GM19240 (cell line): ENCODE results near the gene HAVCR2.

ENCODE experiments used
- DNase-seq: peaks from one replicate; pipeline ENCODE4 v3.0.0; 2011; ENCODE audit warnings: low spot score; ENCODE audit not compliant: insufficient read length

The HAVCR2 gene

GRCh38 chr5:157108976-157109375, at the start of gene HAVCR2:
HAVCR2 (minus strand) TSS chr5:157109044; CDS start chr5:157108983, 61 bp downstream.
- DNase-seq: no peak

- DNase-seq: no peak
Measured at GRCh38 chr5:157157293-157157891, 48.5 kb upstream of the HAVCR2 start.

GRCh38 chr5:157155297-157155696, 46.5 kb upstream of the HAVCR2 start:
- no peak for DNase-seq

- DNase-seq: no peak
Measured at GRCh38 chr5:157150995-157151394, 42.2 kb upstream of the HAVCR2 start.

GRCh38 chr5:157148734-157149615, 40.1 kb upstream of the HAVCR2 start:
- no peak for DNase-seq

GRCh38 chr5:157143127-157143971, 34.5 kb upstream of the HAVCR2 start:
- no peak for DNase-seq

- peak; percentile 88 for DNase-seq
Measured at GRCh38 chr5:157142317-157143126, 33.7 kb upstream of the HAVCR2 start, which contains the start of gene MED7. MED7 (minus strand) TSS chr5:157142865; CDS start chr5:157139431, 3,434 bp downstream.

GRCh38 chr5:157137691-157138090, 28.8 kb upstream of the HAVCR2 start:
- no peak for DNase-seq

GRCh38 chr5:157132281-157132612, 23.4 kb upstream of the HAVCR2 start:
- no peak for DNase-seq

- DNase-seq: no peak
Measured at GRCh38 chr5:157130925-157131324, 22.1 kb upstream of the HAVCR2 start.

- no peak for DNase-seq
Measured at GRCh38 chr5:157121709-157122108, 12.9 kb upstream of the HAVCR2 start.

- no peak for DNase-seq
Measured at GRCh38 chr5:157120102-157120501, 11.3 kb upstream of the HAVCR2 start.

GRCh38 chr5:157116483-157116954, 7.7 kb upstream of the HAVCR2 start:
- DNase-seq: peak; percentile 28

GRCh38 chr5:157115502-157115901, 6.7 kb upstream of the HAVCR2 start:
- DNase-seq: no peak

- no peak for DNase-seq
Measured at GRCh38 chr5:157115012-157115411, 6.2 kb upstream of the HAVCR2 start.

GRCh38 chr5:157113002-157113401, 4.2 kb upstream of the HAVCR2 start:
- no peak for DNase-seq

- no peak for DNase-seq
Measured at GRCh38 chr5:157109744-157110143, 900 bp upstream of the HAVCR2 start.

GRCh38 chr5:157107508-157107907, 1.3 kb downstream of the HAVCR2 start:
- no peak for DNase-seq

- DNase-seq: no peak
Measured at GRCh38 chr5:157106630-157107461, 2.0 kb downstream of the HAVCR2 start.

GRCh38 chr5:157100140-157100679, 8.6 kb downstream of the HAVCR2 start:
- no peak for DNase-seq
